ENCODE data around the gene MACROD2.

The MACROD2 gene

GRCh38 chr20:15991279-15991678 is 1996.0 kb downstream of the MACROD2 start:
- DNase-seq (ENCODE audit: low read depth, low spot score), result no peak
- Histone ChIP-seq H3K27me3 (ENCODE audit: insufficient read depth, insufficient read length) (no peaks in the 10 kb centered on the region), H3K9me3 (ENCODE audit: insufficient read depth, low read length) (no peaks in the 10 kb centered on the region), H3K9ac (ENCODE audit: insufficient read length, low read depth) (no peak overlapping the region), H3K36me3 (ENCODE audit: insufficient read depth, insufficient read length, low read length) (no peaks in the 10 kb centered on the region), H3K4me3 (ENCODE audit: insufficient read length, low read depth) (no peak overlapping the region), H3K4me1 (ENCODE audit: insufficient read depth, insufficient read length) (no peaks in the 10 kb centered on the region)
- TF ChIP-seq ZNF274 (IDR thresholded peaks at IDR 0.05; ENCODE audit: low read depth, low read length) (no peak), YY1 (IDR thresholded peaks at IDR 0.05; ENCODE audit: insufficient read depth, insufficient read length) (no peak), SUZ12 (IDR thresholded peaks at IDR 0.05; ENCODE audit: extremely low read depth, insufficient read depth, insufficient read length) (no peak)

- Histone ChIP-seq H3K9me3 (ENCODE audit: insufficient read depth, low read length) (peaks cover 10% of the 10 kb centered on the region), H3K9ac (ENCODE audit: insufficient read length, low read depth) (no peak overlapping the region), H3K27me3 (ENCODE audit: insufficient read depth, insufficient read length) (no peaks in the 10 kb centered on the region), H3K4me1 (ENCODE audit: insufficient read depth, insufficient read length) (no peaks in the 10 kb centered on the region), H3K36me3 (ENCODE audit: insufficient read depth, insufficient read length, low read length) (no peaks in the 10 kb centered on the region), H3K4me3 (ENCODE audit: insufficient read length, low read depth) (no peak overlapping the region)
- TF ChIP-seq ZNF274 (IDR thresholded peaks at IDR 0.05; ENCODE audit: low read depth, low read length), result no peak
- no peak for TF ChIP-seq YY1 (IDR thresholded peaks at IDR 0.05; ENCODE audit: insufficient read depth, insufficient read length)
- no peak for TF ChIP-seq SUZ12 (IDR thresholded peaks at IDR 0.05; ENCODE audit: extremely low read depth, insufficient read depth, insufficient read length)
- DNase-seq (ENCODE audit: low read depth, low spot score), result no peak
Observed at GRCh38 chr20:15992564-15992963, 1997.2 kb downstream of the MACROD2 start.

- no peak for DNase-seq (ENCODE audit: low read depth, low spot score)
- Histone ChIP-seq H3K9me3 (ENCODE audit: insufficient read depth, low read length) (peaks cover 17% of the 10 kb centered on the region), H3K27me3 (ENCODE audit: insufficient read depth, insufficient read length) (no peaks in the 10 kb centered on the region), H3K36me3 (ENCODE audit: insufficient read depth, insufficient read length, low read length) (no peaks in the 10 kb centered on the region), H3K4me1 (ENCODE audit: insufficient read depth, insufficient read length) (no peaks in the 10 kb centered on the region), H3K9ac (ENCODE audit: insufficient read length, low read depth) (no peak overlapping the region), H3K4me3 (ENCODE audit: insufficient read length, low read depth) (no peak overlapping the region)
- no peak for TF ChIP-seq YY1 (IDR thresholded peaks at IDR 0.05; ENCODE audit: insufficient read depth, insufficient read length)
- TF ChIP-seq SUZ12 (IDR thresholded peaks at IDR 0.05; ENCODE audit: extremely low read depth, insufficient read depth, insufficient read length), result no peak
- TF ChIP-seq ZNF274 (IDR thresholded peaks at IDR 0.05; ENCODE audit: low read depth, low read length), result no peak
Observed at GRCh38 chr20:16000112-16000511, 2004.8 kb downstream of the MACROD2 start.

GRCh38 chr20:16001286-16001685 is 2006.0 kb downstream of the MACROD2 start:
- no peak overlapping the region for H3K4me3 ChIP-seq (ENCODE audit: insufficient read length, low read depth)
- TF ChIP-seq YY1 (IDR thresholded peaks at IDR 0.05; ENCODE audit: insufficient read depth, insufficient read length) (no peak), SUZ12 (IDR thresholded peaks at IDR 0.05; ENCODE audit: extremely low read depth, insufficient read depth, insufficient read length) (no peak), ZNF274 (IDR thresholded peaks at IDR 0.05; ENCODE audit: low read depth, low read length) (no peak)
- H3K9me3 ChIP-seq (ENCODE audit: insufficient read depth, low read length), result peaks cover 17% of the 10 kb centered on the region
- no peaks in the 10 kb centered on the region for H3K27me3 ChIP-seq (ENCODE audit: insufficient read depth, insufficient read length)
- H3K36me3 ChIP-seq (ENCODE audit: insufficient read depth, insufficient read length, low read length), result no peaks in the 10 kb centered on the region
- no peak for DNase-seq (ENCODE audit: low read depth, low spot score)
- no peaks in the 10 kb centered on the region for H3K4me1 ChIP-seq (ENCODE audit: insufficient read depth, insufficient read length)
- no peak overlapping the region for H3K9ac ChIP-seq (ENCODE audit: insufficient read length, low read depth)

- no peak for DNase-seq (ENCODE audit: low read depth, low spot score)
- H3K9ac ChIP-seq (ENCODE audit: insufficient read length, low read depth), result no peak overlapping the region
- H3K4me1 ChIP-seq (ENCODE audit: insufficient read depth, insufficient read length), result no peaks in the 10 kb centered on the region
- H3K27me3 ChIP-seq (ENCODE audit: insufficient read depth, insufficient read length), result no peaks in the 10 kb centered on the region
- H3K9me3 ChIP-seq (ENCODE audit: insufficient read depth, low read length), result no peaks in the 10 kb centered on the region
- no peak for TF ChIP-seq ZNF274 (IDR thresholded peaks at IDR 0.05; ENCODE audit: low read depth, low read length)
- no peak for TF ChIP-seq YY1 (IDR thresholded peaks at IDR 0.05; ENCODE audit: insufficient read depth, insufficient read length)
- no peak for TF ChIP-seq SUZ12 (IDR thresholded peaks at IDR 0.05; ENCODE audit: extremely low read depth, insufficient read depth, insufficient read length)
- no peak overlapping the region for H3K4me3 ChIP-seq (ENCODE audit: insufficient read length, low read depth)
- H3K36me3 ChIP-seq (ENCODE audit: insufficient read depth, insufficient read length, low read length), result no peaks in the 10 kb centered on the region
Observed at GRCh38 chr20:16003310-16003709, 2008.0 kb downstream of the MACROD2 start.

- DNase-seq (ENCODE audit: low read depth, low spot score), result no peak
- no peaks in the 10 kb centered on the region for H3K9me3 ChIP-seq (ENCODE audit: insufficient read depth, low read length)
- no peaks in the 10 kb centered on the region for H3K27me3 ChIP-seq (ENCODE audit: insufficient read depth, insufficient read length)
- no peaks in the 10 kb centered on the region for H3K4me1 ChIP-seq (ENCODE audit: insufficient read depth, insufficient read length)
- H3K36me3 ChIP-seq (ENCODE audit: insufficient read depth, insufficient read length, low read length), result no peaks in the 10 kb centered on the region
- H3K9ac ChIP-seq (ENCODE audit: insufficient read length, low read depth), result no peak overlapping the region
- TF ChIP-seq ZNF274 (IDR thresholded peaks at IDR 0.05; ENCODE audit: low read depth, low read length), result no peak
- no peak for TF ChIP-seq SUZ12 (IDR thresholded peaks at IDR 0.05; ENCODE audit: extremely low read depth, insufficient read depth, insufficient read length)
- no peak for TF ChIP-seq YY1 (IDR thresholded peaks at IDR 0.05; ENCODE audit: insufficient read depth, insufficient read length)
- H3K4me3 ChIP-seq (ENCODE audit: insufficient read length, low read depth), result no peak overlapping the region
Observed at GRCh38 chr20:16004108-16004854, 2009.0 kb downstream of the MACROD2 start.

- Histone ChIP-seq H3K27me3 (ENCODE audit: insufficient read depth, insufficient read length) (no peaks in the 10 kb centered on the region), H3K4me1 (ENCODE audit: insufficient read depth, insufficient read length) (no peaks in the 10 kb centered on the region), H3K36me3 (ENCODE audit: insufficient read depth, insufficient read length, low read length) (no peaks in the 10 kb centered on the region), H3K9ac (ENCODE audit: insufficient read length, low read depth) (no peak overlapping the region), H3K4me3 (ENCODE audit: insufficient read length, low read depth) (no peak overlapping the region), H3K9me3 (ENCODE audit: insufficient read depth, low read length) (no peaks in the 10 kb centered on the region)
- TF ChIP-seq YY1 (IDR thresholded peaks at IDR 0.05; ENCODE audit: insufficient read depth, insufficient read length), result no peak
- TF ChIP-seq ZNF274 (IDR thresholded peaks at IDR 0.05; ENCODE audit: low read depth, low read length), result no peak
- TF ChIP-seq SUZ12 (IDR thresholded peaks at IDR 0.05; ENCODE audit: extremely low read depth, insufficient read depth, insufficient read length), result no peak
- no peak for DNase-seq (ENCODE audit: low read depth, low spot score)
Observed at GRCh38 chr20:16005021-16005914, 2010.0 kb downstream of the MACROD2 start.
